GM23248 (cell line): ENCODE data around the gene MAGEL2.

Experiments
- EZH2 ChIP-seq: fragments of 200-600 bp; sonication (generic); IDR thresholded peaks from 2 replicates; pipeline ENCODE4 v1.6.1; 2018; ENCODE audit warnings: antibody characterized with exemption, mild to moderate bottlenecking; ENCODE audit not compliant: insufficient read depth, poor library complexity, severe bottlenecking
- EZH2phosphoT487 ChIP-seq: fragments of 200-600 bp; sonication (generic); IDR thresholded peaks from 2 replicates; pipeline ENCODE4 v1.6.1; 2018; ENCODE audit warnings: antibody characterized with exemption, moderate library complexity, mild to moderate bottlenecking, low read depth; ENCODE audit not compliant: insufficient read depth

GRCh38 chr15:23616536-23616935 lies 31.1 kb downstream of the MAGEL2 start:
- TF ChIP-seq EZH2phosphoT487 (no peak), EZH2 (no peak)
